Neural progenitor cell (in vitro differentiated cells): ENCODE measurements around the gene LRP1B. TPM values are rescaled to one million over a fixed set of nuclear protein-coding genes. Genes with fewer than 3 reads are reported as not detected.

Experiments
- DNase-seq: peaks from one replicate; pipeline ENCODE4 v3.0.0-alpha.2; 2016; ENCODE audit warnings: low spot score
- H2AFZ ChIP-seq: fragments of 200-600 bp; sonication (generic); replicated peaks from 2 replicates; pipeline ENCODE4 v1.6.1; 2016; ENCODE audit warnings: antibody characterized with exemption
- H3F3A ChIP-seq: fragments of 200-600 bp; sonication (generic); 2 replicates; pipeline ENCODE4 v1.6.1; 2016; ENCODE audit warnings: antibody characterized with exemption, low read depth
- H3K27ac ChIP-seq: fragments of 200-600 bp; sonication (generic); 2 replicates; pipeline ENCODE4 v1.5.1; 2016; ENCODE audit warnings: mild to moderate bottlenecking
- H3K27me3 ChIP-seq: fragments of 200-600 bp; sonication (generic); 2 replicates; pipeline ENCODE4 v1.6.1; 2016; ENCODE audit warnings: mild to moderate bottlenecking, moderate library complexity
- H3K36me3 ChIP-seq: fragments of 200-600 bp; sonication (generic); 2 replicates; pipeline ENCODE4 v1.5.1; 2016
- H3K4me1 ChIP-seq: fragments of 200-600 bp; sonication (generic); 2 replicates; pipeline ENCODE4 v1.6.1; 2016; ENCODE audit warnings: mixed run types
- H3K4me2 ChIP-seq: fragments of 200-600 bp; sonication (generic); 2 replicates; pipeline ENCODE4 v1.6.1; 2016
- H3K4me3 ChIP-seq: fragments of 200-600 bp; sonication (generic); 2 replicates; pipeline ENCODE4 v1.5.1; 2016
- H3K79me2 ChIP-seq: fragments of 200-600 bp; sonication (generic); 2 replicates; pipeline ENCODE4 v1.6.1; 2016; ENCODE audit warnings: low read depth
- H3K9ac ChIP-seq: fragments of 200-600 bp; sonication (generic); 2 replicates; pipeline ENCODE4 v1.6.1; 2016
- H3K9me3 ChIP-seq: fragments of 200-600 bp; sonication (generic); 2 replicates; pipeline ENCODE4 v1.5.1; 2016; ENCODE audit warnings: low read depth
- H4K20me1 ChIP-seq: fragments of 200-600 bp; sonication (generic); 2 replicates; pipeline ENCODE4 v1.6.1; 2016; ENCODE audit warnings: low read depth
- H3K27ac Mint-ChIP-seq: 3 replicates; pipeline ENCODE4 v1.8.0; 2021; ENCODE audit warnings: mixed read lengths
- H3K27me3 Mint-ChIP-seq: 2 replicates; pipeline ENCODE4 v1.8.0; 2022; ENCODE audit warnings: low read depth, mild to moderate bottlenecking, inconsistent platforms, moderate library complexity, mixed read lengths; ENCODE audit not compliant: insufficient read depth
- H3K36me3 Mint-ChIP-seq: 3 replicates; pipeline ENCODE4 v1.8.0; 2021; ENCODE audit warnings: mixed read lengths
- H3K4me1 Mint-ChIP-seq: 3 replicates; pipeline ENCODE4 v1.8.0; 2021; ENCODE audit warnings: mixed read lengths
- H3K4me3 Mint-ChIP-seq: 3 replicates; pipeline ENCODE4 v1.8.0; 2021; ENCODE audit warnings: mild to moderate bottlenecking, moderate library complexity, mixed read lengths
- H3K9me3 Mint-ChIP-seq: 3 replicates; pipeline ENCODE4 v1.8.0; 2020; ENCODE audit warnings: mixed read lengths
- CTCF ChIP-seq: fragments of 200-600 bp; sonication (generic); IDR thresholded peaks from 2 replicates; pipeline ENCODE4 v1.5.1; 2017; ENCODE audit warnings: antibody characterized with exemption, mild to moderate bottlenecking
- EZH2 ChIP-seq: fragments of 200-600 bp; sonication (generic); IDR thresholded peaks from 2 replicates; pipeline ENCODE4 v1.6.1; 2017; ENCODE audit warnings: antibody characterized with exemption, mild to moderate bottlenecking, moderate library complexity
- EZH2phosphoT487 ChIP-seq: fragments of 200-600 bp; sonication (generic); IDR thresholded peaks from 2 replicates; pipeline ENCODE4 v1.6.1; 2017; ENCODE audit warnings: antibody characterized with exemption
- total RNA-seq: library from RNA; depleted of rRNA; stranded (reverse); fragments of >200 nt; gene quantifications from 2 replicates; pipeline ENCODE4 v1.2.3, GENCODE V29; 2015; ENCODE audit warnings: low replicate concordance

Gene LRP1B
- total RNA-seq, 1 donor from 2014 or later = not detected

GRCh38 chr2:140916410-140916809 is 1214.4 kb downstream of the LRP1B start:
- no peak overlapping the region for H3K27ac ChIP-seq
- Mint-ChIP-seq H3K4me3 (no peak overlapping the region), H3K27ac (no peak overlapping the region), H3K4me1 (no peaks in the 10 kb centered on the region), H3K9me3 (no peaks in the 10 kb centered on the region), H3K36me3 (no peaks in the 10 kb centered on the region), H3K27me3 (no peaks in the 10 kb centered on the region)
- no peaks in the 10 kb centered on the region for H3K36me3 ChIP-seq
- H3K4me1 ChIP-seq = no peaks in the 10 kb centered on the region
- H3F3A ChIP-seq = no peaks in the 10 kb centered on the region
- no peak overlapping the region for H3K4me3 ChIP-seq
- H4K20me1 ChIP-seq = no peaks in the 10 kb centered on the region
- H3K9ac ChIP-seq = no peak overlapping the region
- no peaks in the 10 kb centered on the region for H3K79me2 ChIP-seq
- H3K9me3 ChIP-seq = no peaks in the 10 kb centered on the region
- no peak overlapping the region for H3K4me2 ChIP-seq
- no peak for DNase-seq
- TF ChIP-seq CTCF (no peak), EZH2 (no peak), EZH2phosphoT487 (no peak)
- no peak overlapping the region for H2AFZ ChIP-seq
- no peaks in the 10 kb centered on the region for H3K27me3 ChIP-seq

GRCh38 chr2:140910683-140911082 is 1220.1 kb downstream of the LRP1B start:
- H3K4me3 Mint-ChIP-seq = no peak overlapping the region
- no peaks in the 10 kb centered on the region for H3K27me3 ChIP-seq
- no peak overlapping the region for H3K27ac Mint-ChIP-seq

GRCh38 chr2:140905083-140905781 is 1225.6 kb downstream of the LRP1B start:
- Histone ChIP-seq H2AFZ (no peak overlapping the region), H3K4me2 (peak overlapping the region; percentile 16), H3K27me3 (no peaks in the 10 kb centered on the region), H3K9me3 (no peaks in the 10 kb centered on the region), H4K20me1 (no peaks in the 10 kb centered on the region), H3K36me3 (no peaks in the 10 kb centered on the region), H3F3A (no peaks in the 10 kb centered on the region), H3K27ac (no peak overlapping the region), H3K79me2 (no peaks in the 10 kb centered on the region), H3K4me1 (peaks cover 13% of the 10 kb centered on the region), H3K4me3 (no peak overlapping the region), H3K9ac (no peak overlapping the region)
- no peak overlapping the region for H3K27ac Mint-ChIP-seq
- DNase-seq = peak; percentile 38
- H3K4me1 Mint-ChIP-seq = peaks cover 7% of the 10 kb centered on the region
- no peaks in the 10 kb centered on the region for H3K36me3 Mint-ChIP-seq
- no peaks in the 10 kb centered on the region for H3K27me3 Mint-ChIP-seq
- no peak overlapping the region for H3K4me3 Mint-ChIP-seq
- TF ChIP-seq EZH2 = no peak
- no peak for TF ChIP-seq EZH2phosphoT487
- no peak for TF ChIP-seq CTCF
- H3K9me3 Mint-ChIP-seq = no peaks in the 10 kb centered on the region

More at GRCh38 chr2:140910683-140911082, 1220.1 kb downstream of the LRP1B start:
- Histone ChIP-seq H3K79me2 (no peaks in the 10 kb centered on the region), H2AFZ (no peak overlapping the region), H3K27ac (no peak overlapping the region), H3K9ac (no peak overlapping the region), H3K36me3 (no peaks in the 10 kb centered on the region), H3K4me1 (peaks cover 1% of the 10 kb centered on the region), H3K9me3 (no peaks in the 10 kb centered on the region), H4K20me1 (no peaks in the 10 kb centered on the region), H3K4me2 (no peak overlapping the region), H3K4me3 (no peak overlapping the region), H3F3A (no peaks in the 10 kb centered on the region)
- H3K27me3 Mint-ChIP-seq = no peaks in the 10 kb centered on the region
- H3K9me3 Mint-ChIP-seq = no peaks in the 10 kb centered on the region
- no peaks in the 10 kb centered on the region for H3K36me3 Mint-ChIP-seq
- TF ChIP-seq CTCF = no peak
- no peaks in the 10 kb centered on the region for H3K4me1 Mint-ChIP-seq
- no peak for DNase-seq
